Stimulated activated CD8-positive, alpha-beta memory T cell treated with anti-CD3 and anti-CD28 coated beads, Interleukin-4, amount 100 ng/mL, for 1 hour (primary cell): Measurements from ENCODE around the gene HPS1.

Experiments
- DNase-seq, 2 donors: peaks; one replicate each; pipeline ENCODE4 v3.0.0-alpha.2; 2020; ENCODE audit warnings: low read depth in 2 of 2, low spot score in 1 of 2

The HPS1 gene

GRCh38 chr10:98368644-98369043 lies 78.1 kb downstream of the HPS1 start:
- DNase-seq, result no peak

GRCh38 chr10:98367604-98368451 lies 78.9 kb downstream of the HPS1 start:
- DNase-seq, result no peak
